GM12872 (cell line): ENCODE measurements around the gene RNF13.

ENCODE experiments used
- CTCF ChIP-seq: IDR thresholded peaks from 3 replicates; pipeline ENCODE4 v1.5.1; 2011; ENCODE audit warnings: low read depth, mild to moderate bottlenecking, low read length, moderate library complexity; ENCODE audit not compliant: insufficient read depth

RNF13 gene

GRCh38 chr3:149933008-149933407 is 120.0 kb downstream of the RNF13 start:
- TF ChIP-seq CTCF, result no peak

GRCh38 chr3:149933858-149934257 is 120.8 kb downstream of the RNF13 start:
- TF ChIP-seq CTCF, result no peak

- TF ChIP-seq CTCF, result no peak
Observed at GRCh38 chr3:149934524-149934923, 121.5 kb downstream of the RNF13 start.

- TF ChIP-seq CTCF, result peak; percentile 82
Observed at GRCh38 chr3:149936812-149937230, 123.8 kb downstream of the RNF13 start.

GRCh38 chr3:149941186-149941585 is 128.2 kb downstream of the RNF13 start:
- TF ChIP-seq CTCF, result no peak

GRCh38 chr3:149941946-149942345 is 128.9 kb downstream of the RNF13 start:
- no peak for TF ChIP-seq CTCF

- TF ChIP-seq CTCF, result no peak
Observed at GRCh38 chr3:149942409-149942808, 129.4 kb downstream of the RNF13 start.

- no peak for TF ChIP-seq CTCF
Observed at GRCh38 chr3:149947231-149947630, 134.2 kb downstream of the RNF13 start.
